ENCODE results near the gene AUP1. TPM values are rescaled to one million over a fixed set of nuclear protein-coding genes. Genes with fewer than 3 reads are reported as not detected.

The AUP1 gene, protein sequence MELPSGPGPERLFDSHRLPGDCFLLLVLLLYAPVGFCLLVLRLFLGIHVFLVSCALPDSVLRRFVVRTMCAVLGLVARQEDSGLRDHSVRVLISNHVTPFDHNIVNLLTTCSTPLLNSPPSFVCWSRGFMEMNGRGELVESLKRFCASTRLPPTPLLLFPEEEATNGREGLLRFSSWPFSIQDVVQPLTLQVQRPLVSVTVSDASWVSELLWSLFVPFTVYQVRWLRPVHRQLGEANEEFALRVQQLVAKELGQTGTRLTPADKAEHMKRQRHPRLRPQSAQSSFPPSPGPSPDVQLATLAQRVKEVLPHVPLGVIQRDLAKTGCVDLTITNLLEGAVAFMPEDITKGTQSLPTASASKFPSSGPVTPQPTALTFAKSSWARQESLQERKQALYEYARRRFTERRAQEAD
- 111 and 134 TPM in 2 replicates for total RNA-seq

DNA sequence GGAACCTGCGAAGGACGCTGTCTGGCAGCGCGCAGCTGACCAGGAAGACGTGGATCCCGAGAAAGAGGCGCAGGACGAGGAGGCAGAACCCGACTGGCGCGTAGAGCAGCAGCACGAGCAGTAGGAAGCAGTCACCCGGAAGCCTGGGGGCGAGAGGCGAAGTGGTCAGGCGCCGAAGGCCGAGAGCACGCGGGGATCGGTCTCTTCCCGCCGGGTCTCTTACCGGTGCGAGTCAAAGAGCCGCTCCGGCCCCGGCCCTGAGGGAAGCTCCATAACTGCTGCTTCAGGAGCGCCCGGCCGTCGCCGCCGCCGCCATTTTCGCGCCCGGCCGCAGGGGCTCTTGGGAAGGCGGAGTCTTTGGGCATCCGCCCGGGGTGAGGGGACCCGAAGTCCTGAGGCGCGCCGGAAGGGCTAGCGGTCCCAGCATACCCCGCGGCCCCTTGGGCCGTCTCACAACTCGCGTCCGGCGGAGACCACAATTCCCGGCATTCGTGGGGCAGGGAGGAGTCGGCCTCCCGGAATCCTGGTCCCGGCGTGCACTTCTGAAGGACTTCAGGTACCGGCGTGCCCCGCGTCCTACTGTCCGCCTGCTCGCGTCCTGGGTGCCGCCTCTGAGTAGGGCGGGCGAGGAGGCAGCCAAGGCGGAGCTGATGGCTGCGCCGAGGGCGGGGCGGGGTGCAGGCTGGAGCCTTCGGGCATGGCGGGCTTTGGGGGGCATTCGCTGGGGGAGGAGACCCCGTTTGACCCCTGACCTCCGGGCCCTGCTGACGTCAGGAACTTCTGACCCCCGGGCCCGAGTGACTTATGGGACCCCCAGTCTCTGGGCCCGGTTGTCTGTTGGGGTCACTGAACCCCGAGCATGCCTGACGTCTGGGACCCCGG is at the start of gene AUP1, which contains the start of gene HTRA2:
Gene AUP1, minus strand, starts transcription at position 350 of the 882 bp plus-strand sequence. Its CDS starts 77 bp downstream, at position 273.
Gene HTRA2, plus strand, starts transcription at position 577 of the 882 bp plus-strand sequence. Its CDS starts 74 bp downstream, at position 651.

DNA sequence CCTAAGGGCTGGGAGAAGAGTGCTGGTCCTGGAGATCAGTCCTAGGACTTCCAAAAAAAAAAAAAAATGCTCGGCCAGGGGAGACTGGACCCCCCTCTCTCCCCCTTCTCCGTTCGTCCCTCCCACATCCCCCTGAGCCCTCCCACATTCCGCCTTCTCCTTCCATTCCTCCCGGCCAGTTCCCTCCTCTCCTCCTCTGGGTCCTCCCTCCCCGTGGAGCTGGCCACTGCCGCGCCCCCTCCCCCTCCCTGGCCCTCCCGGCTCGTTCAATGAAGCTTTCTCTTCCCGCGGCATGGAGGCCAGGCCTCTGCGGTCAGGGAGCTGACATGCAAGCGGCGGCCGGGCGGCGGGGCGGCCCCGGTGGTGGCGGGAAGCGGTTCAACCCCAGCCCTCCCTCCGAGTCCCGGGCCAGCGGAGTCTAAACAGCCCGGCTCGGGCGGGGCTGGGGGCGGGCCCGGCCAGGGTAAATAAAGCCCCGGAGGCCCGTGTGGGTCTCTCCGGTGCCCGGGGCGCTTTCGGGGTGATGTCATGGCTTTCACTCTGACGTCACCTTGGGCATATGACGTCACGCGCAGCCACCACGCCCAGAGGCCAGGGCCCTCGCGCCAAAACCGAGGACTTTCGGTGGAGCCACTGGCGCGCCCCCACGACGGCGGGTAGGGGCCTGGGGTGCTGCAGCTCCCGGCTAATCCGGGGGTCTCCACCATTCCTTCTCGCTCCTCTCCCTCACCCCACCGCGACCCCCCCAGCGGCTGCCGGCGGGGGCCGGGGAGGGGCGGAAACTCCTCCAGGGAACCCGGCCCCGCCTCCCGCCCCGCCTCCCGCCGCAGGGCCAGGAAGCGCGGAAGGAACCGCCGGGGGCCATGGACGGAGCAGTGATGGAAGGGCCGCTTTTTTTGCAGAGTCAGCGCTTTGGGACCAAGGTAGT is 24.6 kb upstream of the AUP1 start, which contains the start of the genes DOK1 and LOXL3:
Gene DOK1, plus strand, starts transcription at position 829 of the 928 bp plus-strand sequence. Its CDS starts 35 bp downstream, at position 864.
Gene LOXL3, minus strand, starts transcription at position 51 of the 928 bp plus-strand sequence. CDS start 1,308 bp downstream, outside the sequence.

DNA sequence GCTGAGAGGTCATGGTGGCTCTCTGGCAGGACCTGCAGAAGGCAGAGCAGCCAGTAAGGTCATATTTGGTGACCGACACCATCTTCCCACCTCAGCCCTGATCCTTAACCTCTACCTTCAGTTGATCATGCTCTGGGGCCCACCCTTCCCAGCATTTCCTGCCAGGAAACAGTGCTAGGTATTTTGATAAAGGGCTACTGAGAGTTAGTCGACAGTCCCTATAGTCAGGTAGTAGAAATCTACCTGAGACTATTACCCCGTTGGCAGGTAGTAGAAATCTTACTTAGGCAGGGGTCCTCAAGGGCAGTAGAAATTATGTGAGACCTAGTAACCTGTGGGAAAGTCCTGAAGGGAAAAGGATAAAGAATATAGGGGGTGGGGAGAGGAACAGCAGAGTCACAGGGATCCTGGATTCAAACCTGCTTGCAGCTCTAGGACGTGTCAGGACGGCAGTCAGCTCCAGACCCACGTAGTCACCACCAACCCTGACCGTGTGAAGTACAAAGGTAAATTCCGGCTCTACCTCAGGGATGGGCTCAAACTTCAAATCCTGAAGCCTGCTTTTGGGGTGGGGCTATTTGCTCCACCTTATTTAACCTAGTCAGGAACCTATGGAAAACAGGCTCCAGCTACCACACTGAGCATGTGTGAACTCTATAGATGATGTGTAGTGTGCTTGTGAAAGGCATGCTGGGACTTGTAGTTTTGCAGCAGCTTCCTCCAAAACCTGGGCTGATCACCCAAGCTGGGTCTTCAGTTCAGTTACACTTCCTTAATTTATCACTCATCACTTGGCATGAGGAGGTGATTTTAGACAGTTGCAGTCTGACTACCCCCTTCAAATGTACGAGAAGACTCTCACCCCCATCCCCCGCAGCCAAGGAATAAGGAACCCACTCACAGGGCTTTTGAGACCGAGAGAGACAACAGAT is 3.5 kb downstream of the AUP1 start, which contains the start of gene DQX1:
Gene DQX1, minus strand, starts transcription at position 515 of the 932 bp plus-strand sequence. Its CDS starts 502 bp downstream, at position 13.

DNA sequence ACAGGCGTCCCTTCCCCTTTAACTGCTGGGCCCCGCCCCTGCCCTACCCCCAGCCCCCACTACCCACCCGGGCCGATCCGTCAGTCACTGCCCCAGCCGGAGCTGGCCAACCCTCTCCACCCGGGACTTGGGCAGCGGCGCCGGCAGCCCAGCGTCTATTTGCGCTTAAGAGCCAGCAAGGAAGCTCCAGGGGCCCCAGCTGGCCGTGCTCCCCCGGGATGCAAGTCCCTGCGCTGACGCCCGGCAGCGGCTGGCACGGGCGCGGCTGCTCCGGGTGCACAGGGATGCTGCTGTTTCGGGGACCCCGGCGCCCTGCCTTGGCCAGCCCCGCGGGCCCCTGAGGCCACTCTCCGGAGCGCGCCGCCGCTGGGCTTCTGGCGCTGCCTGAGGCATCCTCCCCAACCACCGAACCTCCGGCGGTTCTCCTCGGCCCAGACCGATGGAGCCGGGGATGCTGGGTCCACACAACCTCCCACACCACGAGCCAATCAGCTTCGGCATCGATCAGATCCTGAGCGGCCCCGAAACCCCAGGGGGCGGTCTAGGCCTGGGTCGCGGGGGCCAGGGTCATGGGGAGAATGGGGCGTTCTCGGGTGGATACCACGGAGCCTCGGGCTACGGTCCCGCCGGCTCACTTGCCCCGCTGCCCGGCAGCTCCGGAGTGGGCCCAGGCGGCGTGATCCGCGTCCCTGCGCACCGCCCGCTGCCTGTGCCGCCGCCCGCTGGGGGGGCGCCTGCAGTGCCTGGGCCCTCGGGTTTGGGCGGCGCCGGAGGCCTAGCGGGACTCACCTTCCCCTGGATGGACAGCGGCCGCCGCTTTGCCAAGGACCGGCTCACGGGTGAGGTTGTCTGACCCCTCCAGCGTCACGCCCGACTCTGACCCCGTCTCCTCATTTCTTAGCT is 14.9 kb downstream of the AUP1 start, which contains the start of gene TLX2:
Gene TLX2, plus strand, starts transcription at position 83 of the 903 bp plus-strand sequence. Its CDS starts 357 bp downstream, at position 440.

DNA sequence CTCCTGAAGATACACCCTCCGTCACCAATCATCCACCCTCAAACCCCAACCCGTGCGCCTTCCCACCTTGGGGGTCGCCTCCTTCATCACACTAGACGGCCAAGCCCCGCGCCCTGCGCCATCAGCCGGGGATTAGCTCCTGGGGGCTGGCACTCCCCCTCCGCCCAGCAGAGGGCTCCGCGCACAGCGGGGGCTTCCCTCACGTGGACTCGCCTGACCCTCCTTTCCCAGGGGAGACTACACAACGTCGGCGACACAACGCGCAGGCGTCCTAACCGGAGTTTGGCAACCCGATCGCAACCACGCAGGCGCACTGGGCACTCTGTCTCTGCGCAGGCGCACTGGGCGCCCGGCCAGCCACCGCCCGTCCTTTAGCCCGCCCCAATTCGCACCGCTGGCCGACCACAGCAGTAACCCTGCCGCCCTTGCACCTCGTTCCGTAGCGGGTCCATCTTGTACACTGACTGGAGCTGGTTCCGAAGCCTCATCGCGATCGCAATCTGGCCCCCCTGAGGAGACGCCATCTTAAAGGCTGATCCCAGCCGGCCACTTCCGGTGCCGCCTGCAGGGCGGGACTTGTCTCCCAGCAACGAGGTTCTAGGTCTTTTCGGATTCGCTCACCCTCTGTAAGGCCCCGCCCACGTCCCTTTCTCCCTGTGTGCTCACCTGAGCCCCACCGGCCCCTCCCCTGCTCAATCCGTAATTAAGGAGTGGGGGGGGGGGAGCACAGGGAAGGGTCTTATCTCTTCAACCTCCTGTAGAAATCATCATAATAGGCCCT is 22.2 kb downstream of the AUP1 start, which contains the start of gene PCGF1:
Gene PCGF1, minus strand, starts transcription at position 551 of the 781 bp plus-strand sequence. Its CDS starts 27 bp downstream, at position 524.

GRCh38 chr2:74499267-74499939 is 30.1 kb downstream of the AUP1 start, which contains the start of gene LBX2:
TSS of gene LBX2 (minus strand) at chr2:74499603. CDS start at chr2:74499537, 66 bp downstream.

DNA sequence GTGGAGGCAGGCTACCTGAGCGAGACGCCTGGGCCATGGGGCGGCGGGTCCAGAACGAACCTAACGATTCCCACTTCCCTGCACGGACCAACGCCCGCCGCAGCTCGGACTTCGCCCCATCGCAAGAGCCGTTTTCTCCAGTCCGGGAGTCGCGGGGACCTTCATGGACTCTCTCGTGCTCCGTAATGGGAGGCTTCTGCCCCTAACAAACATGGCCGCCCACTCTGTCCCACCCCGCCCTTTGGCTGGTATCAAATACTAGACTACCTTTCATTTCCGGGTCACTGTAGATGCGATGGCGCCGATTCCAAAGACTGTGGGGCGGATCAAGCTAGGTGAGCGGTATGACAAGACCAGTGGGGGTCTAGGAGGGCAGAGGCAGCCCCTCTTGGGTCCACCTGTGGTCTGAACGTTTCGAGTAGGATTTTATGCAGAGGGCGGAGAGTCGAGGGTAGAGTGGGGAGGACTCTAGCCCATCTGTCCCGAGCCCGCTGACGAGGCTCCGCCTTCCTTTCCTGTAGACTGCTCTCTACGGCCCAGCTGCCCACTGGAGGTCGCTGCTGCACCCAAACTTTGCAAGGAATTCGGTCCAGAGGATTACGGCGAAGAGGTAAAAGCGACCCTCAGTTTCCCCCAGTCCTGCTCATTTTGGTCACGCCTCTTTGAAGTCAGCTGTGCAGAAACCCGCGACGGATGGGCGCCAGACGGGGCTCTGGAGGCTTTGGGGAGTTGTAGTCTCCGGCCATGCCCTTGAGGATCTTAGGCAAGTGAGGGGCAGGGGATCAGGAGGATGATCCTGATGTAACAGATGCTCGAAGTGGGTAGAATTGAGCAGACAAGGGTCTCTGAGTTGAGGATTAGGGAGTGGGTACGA is 46.5 kb downstream of the AUP1 start, which contains the start of the genes CCDC142 and TTC31:
Gene CCDC142, minus strand, starts transcription at position 198 of the 874 bp plus-strand sequence. Its CDS starts 161 bp downstream, at position 37.
Gene TTC31, plus strand, starts transcription at position 281 of the 874 bp plus-strand sequence. Its CDS starts 15 bp downstream, at position 296.

Other genes starting within 250 kb of the AUP1 start
- gene SLC4A5, start 186.3 kb downstream of the AUP1 start, total RNA-seq: 0.05 and 0.07 TPM in 2 replicates
- 125 and 128 TPM in 2 replicates for gene DCTN1, start 149.4 kb downstream of the AUP1 start, total RNA-seq
- 0.59 and 0.67 TPM in 2 replicates for gene C2orf81, start 108.1 kb downstream of the AUP1 start, total RNA-seq
- gene WDR54, start 108.0 kb downstream of the AUP1 start, total RNA-seq: 27.2 and 30.3 TPM in 2 replicates
- 3.2 and 5.6 TPM in 2 replicates for gene RTKN, start 87.8 kb downstream of the AUP1 start, total RNA-seq
- gene INO80B, start 74.6 kb downstream of the AUP1 start, total RNA-seq: 16.2 and 17.2 TPM in 2 replicates
- gene WBP1, start 71.3 kb downstream of the AUP1 start, total RNA-seq: 36.2 and 43.0 TPM in 2 replicates
- 67.8 and 75.5 TPM in 2 replicates for gene MOGS, start 64.3 kb downstream of the AUP1 start, total RNA-seq
- 23.0 and 63.2 TPM in 2 replicates for gene MRPL53, start 57.0 kb downstream of the AUP1 start, total RNA-seq
- gene CCDC142, start 46.7 kb downstream of the AUP1 start, total RNA-seq: 9.8 and 9.9 TPM in 2 replicates
- gene TTC31, start 46.6 kb downstream of the AUP1 start, total RNA-seq: 15.8 and 22.0 TPM in 2 replicates
- 2.5 and 4.3 TPM in 2 replicates for gene LBX2, start 30.1 kb downstream of the AUP1 start, total RNA-seq
- gene PCGF1, start 22.0 kb downstream of the AUP1 start, total RNA-seq: 5.1 and 6.2 TPM in 2 replicates
- not detected in 2 replicates for gene TLX2, start 15.3 kb downstream of the AUP1 start, total RNA-seq
- gene DQX1, start 3.5 kb downstream of the AUP1 start, total RNA-seq: not detected in 2 replicates
- gene HTRA2, start 227 bp upstream of the AUP1 start, total RNA-seq: 23.4 and 28.8 TPM in 2 replicates
- 0.27 and 0.94 TPM in 2 replicates for gene LOXL3, start 24.2 kb upstream of the AUP1 start, total RNA-seq
- 19.9 and 23.2 TPM in 2 replicates for gene DOK1, start 25.0 kb upstream of the AUP1 start, total RNA-seq
- gene M1AP, start 118.6 kb upstream of the AUP1 start, total RNA-seq: not detected in 2 replicates
- gene SEMA4F, start 124.5 kb upstream of the AUP1 start, total RNA-seq: 3.7 and 5.0 TPM in 2 replicates

Data from mammary microvascular endothelial cell (primary cell).